Left lung (tissue), 10 donors: ENCODE measurements around the gene LRRC3C. TPM values are rescaled to one million over a fixed set of nuclear protein-coding genes. Genes with fewer than 3 reads are reported as not detected.
A peak's percentile ranks its signal among the peaks of the same experiment; 100 is the strongest.

Source experiments
- ATAC-seq: fragments of 200-7000 bp; cut with Tn5 transposase; one replicate; pipeline ENCODE4 v1.9.1; 2020; ENCODE audit warnings: moderate library complexity
- DNase-seq, 4 donors: peaks; one replicate each; pipeline ENCODE4 v3.0.0-alpha.2; 2013 to 2020
- H3K27ac ChIP-seq, 2 donors: fragments of 200-600 bp; sonication (generic) in 1 of 2; one replicate each; pipeline versions ENCODE4 v1.5.0 to v1.8.0; 2020 to 2021
- H3K27me3 ChIP-seq, 2 donors: fragments of 200-600 bp; sonication (generic) in 1 of 2; one replicate each; pipeline versions ENCODE4 v1.5.0 to v1.8.0; 2020 to 2021
- H3K36me3 ChIP-seq, 2 donors: fragments of 200-600 bp; sonication (generic) in 1 of 2; one replicate each; pipeline versions ENCODE4 v1.5.0 to v1.8.0; 2020 to 2021
- H3K4me1 ChIP-seq, 2 donors: fragments of 200-600 bp; one replicate each; pipeline ENCODE4 v1.8.0; 2021
- H3K4me3 ChIP-seq, 2 donors: fragments of 200-600 bp; sonication (generic) in 1 of 2; one replicate each; pipeline versions ENCODE4 v1.5.0 to v1.8.0; 2020 to 2021; ENCODE audit warnings: mild to moderate bottlenecking in 1 of 2
- H3K9me3 ChIP-seq, 2 donors: fragments of 200-600 bp; sonication (generic) in 1 of 2; one replicate each; pipeline versions ENCODE4 v1.5.0 to v1.8.0; 2020 to 2021
- CTCF ChIP-seq, 2 donors: fragments of 200-600 bp; sonication (generic) in 1 of 2; IDR thresholded peaks; one replicate each; pipeline versions ENCODE4 v1.5.0 to v1.8.0; 2021; ENCODE audit warnings: antibody characterized with exemption in 2 of 2
- intact Hi-C, 2 donors: fragments of 100-400 bp; cut with DNase I; formaldehyde crosslinking; loops; one replicate each; pipeline versions ENCODE4 v1.11.2 to v1.14.2; 2022
- polyA plus RNA-seq, 6 donors: library from polyadenylated mRNA; unstranded; fragments of 120-200 nt; gene quantifications; one replicate each; pipeline ENCODE4 v1.2.1, GENCODE V29; 2013; ENCODE audit not compliant: insufficient read length in 6 of 6
- total RNA-seq, 2 donors: library from RNA; stranded (reverse); fragmentation: NEBNext Ultra II Directional; extraction: Animal tissue kit (Norgen Biotek cat#: 25700); gene quantifications; one replicate each; pipeline ENCODE4 v1.2.1, GENCODE V29; 2021
- donor health status: DM: no; HTN: yes; CAD: no.
- donor health status: DM: no; HTN: no; CAD: no.

LRRC3C gene
- total and polyA plus RNA-seq, 8 donors = not detected

GRCh38 chr17:39950871-39951348 lies 23.4 kb downstream of the LRRC3C start:
- Histone ChIP-seq H3K4me3 (no peak overlapping the region), H3K27ac (no peak overlapping the region), H3K4me1 (peaks cover 4 to 18% of the 10 kb centered on the region in 2 donors), H3K27me3 (no peaks in the 10 kb centered on the region), H3K36me3 (no peaks in the 10 kb centered on the region), H3K9me3 (no peaks in the 10 kb centered on the region)
- DNase-seq (no peak), ATAC-seq (no peak)
- no peak for TF ChIP-seq CTCF (IDR thresholded peaks at IDR 0.05)
- intact Hi-C loops = no loop called here

- no peaks in the 10 kb centered on the region for H3K27me3 ChIP-seq
- H3K36me3 ChIP-seq = no peaks in the 10 kb centered on the region
- peak in 1 of 4 donors; percentile 51 for DNase-seq
- peaks cover 4 to 18% of the 10 kb centered on the region in 2 donors for H3K4me1 ChIP-seq
- TF ChIP-seq CTCF (IDR thresholded peaks at IDR 0.05) = no peak
- no peaks in the 10 kb centered on the region for H3K9me3 ChIP-seq
- peak overlapping the region; percentile 48 to 56 for H3K27ac ChIP-seq
- peak overlapping the region; percentile 24 to 37 for H3K4me3 ChIP-seq
- intact Hi-C loops = no loop called here
- ATAC-seq = no peak
These were observed 24.6 kb downstream of the LRRC3C start for GRCh38 chr17:39951924-39952679.

- no peak for TF ChIP-seq CTCF (IDR thresholded peaks at IDR 0.05)
- Histone ChIP-seq H3K4me1 (peaks cover 4 to 18% of the 10 kb centered on the region in 2 donors), H3K27ac (peak overlapping the region; percentile 56 to 61), H3K9me3 (no peaks in the 10 kb centered on the region), H3K4me3 (peak overlapping the region; percentile 24 to 40), H3K27me3 (no peaks in the 10 kb centered on the region), H3K36me3 (no peaks in the 10 kb centered on the region)
- ATAC-seq = peak; percentile 91
- intact Hi-C loops = no loop called here
- DNase-seq = peak; percentile 87 to 100 (median 98)
These were observed 25.3 kb downstream of the LRRC3C start for GRCh38 chr17:39952680-39953470.

- Histone ChIP-seq H3K27ac (peak overlapping the region in 1 of 2 donors; percentile 61), H3K4me3 (peak overlapping the region in 1 of 2 donors; percentile 40), H3K36me3 (no peaks in the 10 kb centered on the region), H3K9me3 (no peaks in the 10 kb centered on the region), H3K4me1 (peaks cover 4 to 18% of the 10 kb centered on the region in 2 donors), H3K27me3 (no peaks in the 10 kb centered on the region)
- ATAC-seq = no peak
- intact Hi-C loops = no loop called here
- no peak for DNase-seq
- TF ChIP-seq CTCF (IDR thresholded peaks at IDR 0.05) = no peak
These were observed 25.9 kb downstream of the LRRC3C start for GRCh38 chr17:39953471-39953888.

- Histone ChIP-seq H3K36me3 (no peaks in the 10 kb centered on the region), H3K4me1 (peaks cover 0 to 23% of the 10 kb centered on the region in 2 donors), H3K4me3 (no peak overlapping the region), H3K9me3 (no peaks in the 10 kb centered on the region), H3K27me3 (no peaks in the 10 kb centered on the region), H3K27ac (no peak overlapping the region)
- ATAC-seq (no peak), DNase-seq (no peak)
- TF ChIP-seq CTCF (IDR thresholded peaks at IDR 0.05) = no peak
- intact Hi-C loops = no loop called here
These were observed 27.3 kb downstream of the LRRC3C start for GRCh38 chr17:39954876-39955275.
